ENCODE measurements around the gene ATP1A3.
"Not testable (repeated sequence)": the region's sequence is repeated elsewhere in the genome, so short reads cannot be mapped to it uniquely, and the experiment has no call there.

The ATP1A3 gene

DNA sequence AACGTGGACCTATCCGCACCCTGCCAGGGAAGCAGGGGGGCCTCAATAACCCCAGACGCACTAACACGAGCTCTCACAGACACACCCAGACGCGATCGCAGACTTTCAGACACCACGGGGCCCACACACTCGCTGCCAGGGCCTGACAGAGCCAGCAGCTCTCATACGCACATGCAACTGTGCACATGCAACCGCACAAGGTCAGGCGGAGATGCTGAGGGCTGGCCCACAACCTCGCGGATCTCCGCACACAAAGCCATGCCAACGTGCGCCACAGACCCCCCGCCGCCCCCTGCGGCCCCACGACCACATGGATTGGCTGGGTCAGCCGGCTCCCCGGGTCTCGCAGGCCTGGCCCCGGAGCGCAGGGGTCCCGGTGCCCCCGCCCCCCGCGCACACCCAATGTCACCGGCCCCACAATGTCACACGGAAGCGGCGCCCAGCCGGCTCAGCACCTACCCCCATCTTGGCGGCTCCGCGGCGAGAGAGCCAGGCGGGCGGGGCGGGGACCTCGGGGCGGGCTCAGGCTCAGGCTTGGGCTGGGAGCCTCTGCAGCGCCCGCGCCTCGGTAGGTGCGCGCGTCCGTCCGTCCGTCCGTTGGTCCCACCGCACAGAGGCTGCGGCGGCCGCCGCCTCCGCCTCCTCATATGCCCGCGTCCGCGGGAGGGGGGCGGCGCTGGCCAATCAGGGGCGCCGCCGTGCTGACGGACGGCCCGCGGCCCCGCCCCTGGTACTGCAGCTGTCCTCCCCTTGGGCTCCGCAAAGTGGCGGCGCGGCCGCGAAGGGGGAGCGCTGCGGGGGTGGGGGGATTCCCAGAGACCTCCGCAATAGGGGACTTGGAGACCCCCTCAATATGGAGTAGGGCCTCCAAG lies at the start of gene ATP1A3:
ATP1A3 (minus strand) TSS at position 619 of the 872 bp plus-strand sequence; CDS start at position 465, 154 bp downstream.
- DNase-seq, result peak; percentile 66

DNA sequence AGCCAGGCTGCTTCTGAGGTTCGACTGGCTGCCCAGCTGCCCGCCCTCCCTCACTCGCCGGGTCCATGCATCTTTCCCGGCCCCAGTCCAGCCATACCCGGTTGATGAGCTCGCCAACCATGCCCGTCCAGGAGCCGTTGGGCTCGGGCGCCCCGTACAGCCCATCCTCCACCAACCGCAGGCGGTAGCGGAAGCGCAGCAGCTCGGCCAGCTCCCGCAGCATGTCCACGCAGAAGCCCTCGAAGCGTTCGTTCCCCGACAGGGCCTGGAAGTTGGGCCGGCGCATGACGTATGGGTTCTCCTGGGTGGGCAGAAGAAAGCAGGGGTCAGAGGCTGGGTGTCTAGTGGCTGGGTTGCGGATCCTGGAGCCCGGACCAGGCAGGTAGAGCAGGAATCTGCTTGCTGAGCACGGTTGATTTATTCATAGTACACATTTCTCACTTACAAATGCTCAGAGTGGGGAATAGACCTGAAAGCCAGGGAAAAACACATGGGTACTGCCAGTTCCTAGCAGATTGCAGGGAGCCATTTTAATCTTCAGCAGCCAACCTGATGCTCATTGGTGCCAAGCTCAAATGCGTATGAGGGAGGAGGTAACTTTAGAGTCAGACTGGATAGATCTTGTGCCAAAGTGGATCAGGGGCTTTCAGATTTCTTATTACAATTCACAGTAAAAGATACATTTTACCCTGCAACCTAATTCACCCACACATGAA lies 48.6 kb upstream of the ATP1A3 start:
- no peak for DNase-seq

DNA sequence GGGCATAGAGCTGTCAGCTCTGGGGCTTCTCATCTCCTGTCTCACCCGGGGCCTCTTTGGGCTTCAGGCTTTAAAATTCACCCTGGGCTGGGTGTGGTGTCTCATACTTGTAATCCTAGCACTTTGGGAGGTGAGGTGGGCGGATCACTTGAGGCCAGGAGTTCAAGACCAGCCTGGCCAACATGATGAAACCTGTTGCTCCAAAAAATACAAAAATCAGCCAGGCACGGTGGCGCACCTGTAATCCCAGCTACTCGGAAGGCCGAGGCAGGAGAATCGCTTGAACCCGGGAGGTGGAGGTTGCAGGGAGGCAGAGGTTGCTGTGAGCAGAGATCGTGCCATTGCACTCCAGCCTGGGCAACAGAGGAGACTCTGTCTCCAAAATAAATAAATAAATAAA lies 46.5 kb upstream of the ATP1A3 start:
- DNase-seq, result not testable (repeated sequence)

DNA sequence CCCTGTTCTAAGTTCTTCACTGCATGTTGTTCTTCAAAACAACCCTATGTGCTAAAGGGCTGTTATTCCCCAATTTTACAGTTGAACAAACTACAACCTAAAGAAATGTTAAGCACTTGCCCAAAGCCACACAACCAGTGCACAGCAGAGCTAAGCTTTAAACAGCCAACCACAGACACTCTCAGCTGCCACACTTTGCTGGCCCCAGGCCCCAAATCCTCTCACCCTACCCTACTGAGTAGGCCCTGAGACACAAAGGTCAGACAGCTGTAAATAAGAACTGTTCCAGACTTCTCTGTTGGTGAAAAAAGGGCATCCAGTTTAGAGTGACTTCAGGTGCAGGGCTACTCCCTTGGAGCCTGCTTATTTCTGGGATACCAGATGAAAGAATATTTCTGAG lies 46.0 kb upstream of the ATP1A3 start:
- DNase-seq, result no peak

DNA sequence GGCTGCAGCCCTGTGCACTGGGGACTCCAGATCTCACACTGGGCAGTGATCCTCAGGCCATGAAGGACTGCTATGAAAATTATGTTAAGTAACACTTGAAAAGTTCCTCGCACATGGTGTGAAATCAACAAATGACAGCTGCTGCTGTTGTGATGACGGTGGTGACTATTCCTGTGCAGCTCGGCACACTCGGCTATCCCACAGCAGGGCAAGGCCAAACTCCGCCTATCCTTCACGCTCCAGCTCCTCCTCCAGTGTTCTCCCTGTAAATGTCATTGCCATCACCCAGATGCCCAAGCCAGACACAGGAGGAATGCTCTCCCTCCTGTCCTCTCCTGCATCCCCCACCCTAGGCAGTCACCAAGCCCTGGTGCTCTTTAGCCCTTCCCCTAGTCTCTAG lies 44.6 kb upstream of the ATP1A3 start:
- no peak for DNase-seq

DNA sequence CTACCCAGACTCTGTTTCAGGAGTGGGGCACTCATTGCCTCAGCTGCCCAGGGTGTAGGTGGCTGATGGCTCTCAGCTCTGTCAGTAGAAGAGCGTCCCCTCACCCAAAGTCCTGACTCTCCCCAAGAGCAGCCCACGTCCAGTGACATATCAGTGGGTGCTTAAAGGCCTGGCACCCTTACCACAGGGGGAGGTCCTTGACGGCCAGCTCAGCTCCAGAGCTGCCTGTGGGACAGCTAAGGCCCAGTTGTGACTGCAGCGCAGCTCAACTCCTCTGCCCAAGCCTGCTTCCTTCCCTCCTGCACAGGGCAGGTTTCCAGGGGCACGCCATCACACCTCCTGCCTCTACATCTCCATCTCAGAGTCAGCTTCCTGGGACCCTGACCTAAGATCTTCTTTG lies 43.6 kb upstream of the ATP1A3 start:
- no peak for DNase-seq

DNA sequence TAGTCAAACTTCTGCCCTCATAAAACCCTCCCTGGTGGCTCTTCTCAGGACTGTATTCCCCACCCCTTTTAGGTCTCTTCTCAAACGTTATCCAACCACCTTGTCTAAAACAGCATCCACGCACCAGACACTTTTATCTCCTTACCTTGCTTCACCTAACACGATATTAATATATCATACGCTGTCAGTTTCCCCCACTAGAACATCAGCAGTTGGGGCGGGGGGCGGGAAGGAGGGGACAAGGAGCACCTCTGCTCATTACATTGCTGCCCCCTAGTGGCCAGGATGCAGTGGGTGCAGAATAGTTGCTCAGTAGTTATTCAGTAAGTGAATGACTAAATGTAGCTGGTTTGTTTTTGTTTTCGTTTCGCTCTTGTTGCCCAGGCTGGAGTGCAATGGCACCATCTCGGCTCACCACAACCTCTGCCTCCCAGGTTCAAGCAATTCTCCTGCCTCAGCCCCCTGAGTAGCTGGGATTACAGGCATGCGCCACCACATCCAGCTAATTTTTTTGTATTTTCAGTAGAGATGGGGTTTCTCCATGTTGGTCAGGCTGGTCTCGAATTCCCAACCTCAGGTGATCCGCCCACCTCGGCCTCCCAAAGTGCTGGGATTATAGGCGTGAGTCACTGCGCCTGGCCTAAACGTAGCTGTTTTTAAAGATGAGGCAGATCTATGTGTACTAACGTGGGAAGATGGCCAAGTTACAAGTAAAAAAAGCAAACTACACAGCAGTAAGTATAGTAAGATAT lies 40.8 kb upstream of the ATP1A3 start:
- peak; percentile 72 for DNase-seq

DNA sequence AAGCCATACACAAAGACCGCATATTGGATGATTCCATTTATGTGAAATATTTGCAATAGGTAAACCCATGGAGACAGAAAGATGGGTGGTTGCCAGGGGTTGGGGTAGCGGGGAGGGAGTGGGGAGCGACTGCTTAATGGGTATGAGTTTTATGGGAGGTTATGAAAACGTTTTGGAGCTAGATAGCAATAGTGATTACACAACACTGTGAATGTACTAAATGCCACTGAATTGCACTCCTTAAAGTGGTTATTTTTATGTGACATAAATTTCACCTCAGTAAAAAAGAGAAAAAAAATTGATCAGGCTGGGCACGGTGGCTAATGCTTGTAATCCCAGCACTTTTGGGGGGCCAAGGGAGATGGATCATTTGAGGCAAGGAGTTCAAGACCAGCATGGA lies 39.4 kb upstream of the ATP1A3 start:
- DNase-seq, result no peak

DNA sequence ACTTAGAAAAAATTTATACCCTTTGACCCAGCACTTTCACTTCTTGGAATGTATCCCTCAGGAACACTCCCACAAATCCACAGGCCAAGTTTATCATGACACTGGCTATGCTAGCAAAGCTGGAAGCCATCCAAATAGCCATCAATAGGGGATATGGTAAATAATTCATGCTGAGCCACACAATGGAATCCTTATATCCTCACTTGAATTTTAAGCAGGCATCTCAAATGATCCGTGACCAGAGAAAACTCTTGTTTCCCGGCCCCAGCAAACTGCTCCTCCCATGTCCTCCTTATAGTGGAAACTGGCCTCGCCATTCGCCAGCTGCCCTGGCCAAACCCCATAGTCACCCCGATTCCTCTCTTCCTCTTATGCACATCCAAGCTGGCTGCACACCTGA lies 38.4 kb upstream of the ATP1A3 start:
- no peak for DNase-seq

DNA sequence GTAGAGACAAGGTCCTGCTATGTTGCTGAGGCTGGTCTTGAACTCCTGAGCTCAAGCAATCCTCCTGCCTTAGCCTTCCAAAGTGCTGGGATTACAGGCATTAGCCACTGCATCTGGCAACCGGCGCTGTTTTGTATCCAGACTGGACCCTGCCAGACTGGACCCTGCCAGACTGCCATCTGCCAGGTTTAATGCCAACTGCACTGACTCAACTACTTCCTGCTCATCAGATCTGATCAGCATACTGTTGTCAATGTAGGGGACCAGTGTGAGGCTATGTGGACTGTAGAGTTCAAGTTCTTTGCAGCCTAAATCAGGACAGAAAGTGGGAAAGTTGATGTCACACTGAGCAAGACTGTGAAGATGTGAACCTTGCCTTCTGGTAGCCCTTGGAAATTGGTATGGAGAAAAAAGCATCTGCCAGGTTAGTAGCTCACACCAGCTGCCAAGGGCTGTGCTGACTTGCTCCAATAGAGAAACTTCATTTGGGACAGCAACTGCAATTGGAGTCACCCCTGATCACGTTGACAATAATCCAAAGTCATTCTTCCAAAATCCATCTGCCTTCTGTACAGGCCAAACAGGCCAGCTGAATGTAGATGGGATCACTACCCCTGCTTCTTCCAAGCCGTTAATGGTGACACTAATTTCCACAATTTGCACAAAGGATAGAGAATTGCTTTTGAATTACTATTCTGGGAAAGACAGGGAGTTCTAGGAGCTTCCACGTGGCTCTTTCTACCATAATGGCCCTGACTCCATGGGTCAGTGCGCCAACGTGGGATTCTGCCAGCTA lies 36.8 kb upstream of the ATP1A3 start:
- DNase-seq, result no peak

DNA sequence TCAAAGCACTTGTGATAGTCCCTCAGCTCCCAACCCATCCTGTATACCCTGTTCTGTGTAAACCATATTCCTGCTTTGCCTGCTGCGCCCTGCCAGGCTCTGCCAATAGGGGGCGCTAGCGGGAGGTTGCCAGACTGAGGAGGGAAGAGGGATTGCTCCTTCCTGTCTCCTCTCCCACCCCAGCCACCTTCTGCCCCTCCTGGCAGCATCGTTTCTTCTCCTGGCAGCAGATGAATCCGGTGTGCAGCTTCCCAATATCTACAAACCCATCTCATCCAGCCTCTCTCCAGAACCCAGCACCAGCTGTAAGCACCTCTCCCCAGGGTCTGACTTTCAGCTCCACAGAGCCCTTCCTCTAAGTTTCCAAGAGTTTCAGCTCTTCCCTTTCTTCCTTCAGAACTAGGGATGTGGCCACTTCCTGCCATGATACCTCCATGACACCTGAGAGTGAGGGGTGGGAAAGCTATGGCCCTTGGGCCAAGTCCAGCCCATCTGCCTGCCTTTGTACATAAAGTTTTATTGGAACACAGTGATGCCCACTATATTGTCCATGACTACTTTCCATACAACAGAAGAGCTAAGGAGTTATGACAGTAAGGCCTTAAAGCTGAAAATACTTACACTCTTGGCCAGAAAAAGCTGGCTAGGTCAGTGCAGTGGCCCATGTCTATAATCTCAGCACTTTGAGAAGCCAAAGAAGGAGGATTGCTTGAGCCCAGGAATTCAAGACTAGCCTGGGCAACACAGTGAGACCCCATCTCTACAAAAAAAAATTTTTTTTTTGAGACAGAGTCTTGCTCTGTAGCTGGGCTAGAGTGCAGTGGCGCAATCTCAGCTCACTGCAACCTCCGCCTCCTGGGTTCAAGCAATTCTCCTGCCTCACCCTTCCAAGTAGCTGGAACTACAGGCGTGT lies 34.5 kb upstream of the ATP1A3 start:
- no peak for DNase-seq

DNA sequence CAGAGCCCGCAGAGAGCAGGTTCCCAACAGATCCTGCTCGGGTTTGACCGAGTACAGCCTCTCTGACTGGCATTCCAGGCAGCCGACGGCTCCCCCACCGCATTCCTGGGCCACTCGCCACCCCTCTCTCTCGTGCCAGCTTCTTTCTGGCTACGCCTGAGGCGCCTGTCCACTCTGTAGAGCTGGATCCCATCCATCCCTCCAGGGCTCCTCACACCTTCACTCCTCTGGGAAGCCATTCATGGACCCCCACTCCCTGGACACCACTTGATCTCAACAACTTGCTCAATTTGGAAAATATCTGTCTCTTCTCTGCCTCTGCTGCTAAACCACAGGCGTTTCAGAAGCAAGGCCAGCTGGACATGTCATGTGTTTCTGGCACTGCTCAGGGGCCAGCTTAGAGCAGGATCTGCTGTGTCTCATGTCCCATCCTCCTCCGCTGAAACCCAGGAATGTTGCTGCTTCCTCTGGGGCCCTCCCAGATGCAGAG lies 30.6 kb upstream of the ATP1A3 start:
- no peak for DNase-seq

DNA sequence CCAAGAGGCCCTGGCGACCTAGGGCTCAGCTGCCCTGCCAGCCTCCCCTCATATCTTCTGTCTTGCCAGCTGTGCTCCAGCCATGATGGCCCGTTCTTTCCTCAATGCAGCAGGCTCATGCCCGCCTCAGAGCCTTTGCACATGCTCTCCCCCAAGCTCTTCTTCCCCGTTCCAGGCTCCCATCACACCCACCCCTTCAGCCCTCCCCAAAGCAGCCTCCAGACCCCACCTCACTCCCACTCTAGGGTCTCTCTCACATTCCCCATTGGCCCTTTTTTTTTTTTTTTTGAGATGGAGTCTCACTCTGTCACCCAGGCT lies 29.9 kb upstream of the ATP1A3 start:
- DNase-seq, result no peak

DNA sequence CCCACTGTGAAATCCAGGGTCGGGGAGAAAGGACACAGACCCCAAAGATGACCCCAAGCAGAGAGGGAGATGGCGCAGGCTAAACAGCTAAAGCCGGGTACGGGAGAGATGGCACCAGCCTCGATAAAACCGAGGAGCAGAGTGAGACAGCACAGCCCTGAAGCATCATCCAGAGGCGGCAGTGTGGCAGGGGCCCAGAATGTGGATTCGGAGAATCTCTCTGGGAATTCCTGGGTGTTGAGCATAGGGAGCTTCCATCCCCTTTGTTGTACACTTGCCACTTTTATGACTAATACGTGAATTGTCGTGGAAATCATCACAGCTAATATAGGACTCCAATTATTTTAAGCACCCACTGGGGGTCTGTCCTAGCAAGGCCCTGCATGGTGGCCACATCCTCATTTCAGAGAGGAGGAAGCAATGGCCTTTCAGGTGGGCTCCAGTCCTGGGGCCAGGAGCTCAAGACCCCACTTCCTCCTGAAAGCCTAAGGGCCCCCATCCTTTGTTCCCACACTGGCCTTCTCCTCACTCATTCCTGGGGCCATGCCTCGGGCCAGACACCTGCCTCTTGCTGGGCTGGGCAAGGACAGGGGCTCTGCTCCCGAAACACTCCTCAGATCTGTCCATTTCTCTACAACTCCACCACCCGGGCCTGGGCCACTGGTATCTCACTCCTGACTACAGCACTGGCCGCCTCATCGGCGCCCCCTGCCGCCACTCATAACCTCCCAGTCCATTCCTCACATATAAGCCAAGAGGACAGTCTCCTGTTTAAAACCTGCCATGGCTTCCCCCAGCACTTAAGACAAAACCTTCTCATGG lies 29.3 kb upstream of the ATP1A3 start:
- no peak for DNase-seq

DNA sequence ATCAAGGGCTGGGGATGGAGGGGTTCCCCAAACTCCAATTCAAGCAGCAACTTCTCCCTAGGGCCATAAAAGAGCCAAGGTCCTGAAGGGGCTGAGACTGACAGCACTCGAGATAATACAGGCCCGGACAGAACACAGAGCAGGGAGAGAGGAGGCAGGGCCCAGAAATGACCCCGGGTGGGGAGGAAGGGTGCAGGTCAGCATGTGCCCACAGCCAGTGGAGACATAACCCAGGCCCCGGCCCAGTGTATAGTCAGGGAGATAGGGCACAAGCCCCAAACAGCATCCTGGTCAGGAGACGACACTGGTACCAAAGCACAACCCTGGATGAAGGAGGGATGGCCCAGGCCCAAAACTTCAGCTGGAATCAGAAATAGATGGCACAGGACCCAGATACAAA lies 28.6 kb upstream of the ATP1A3 start:
- no peak for DNase-seq

DNA sequence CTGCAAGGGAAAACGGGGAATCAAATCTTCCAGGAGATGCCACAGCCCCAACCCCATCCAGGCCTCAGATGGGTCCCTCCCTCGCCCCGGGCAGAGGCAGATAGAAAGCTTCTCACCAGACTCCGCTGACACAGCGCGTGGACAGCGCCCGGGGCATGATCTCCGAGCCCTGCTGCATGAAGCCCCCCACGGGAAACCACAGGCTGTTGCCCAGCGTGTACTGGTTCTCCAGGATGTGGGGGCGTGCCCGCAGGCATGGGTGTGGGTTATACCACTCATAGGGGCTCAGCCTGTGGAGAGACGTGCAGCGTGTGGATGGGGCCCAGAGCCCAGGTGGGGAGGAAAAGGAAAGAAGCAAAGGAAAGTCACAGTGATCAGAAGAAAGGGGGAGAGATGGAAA lies 27.2 kb upstream of the ATP1A3 start:
- DNase-seq, result no peak

DNA sequence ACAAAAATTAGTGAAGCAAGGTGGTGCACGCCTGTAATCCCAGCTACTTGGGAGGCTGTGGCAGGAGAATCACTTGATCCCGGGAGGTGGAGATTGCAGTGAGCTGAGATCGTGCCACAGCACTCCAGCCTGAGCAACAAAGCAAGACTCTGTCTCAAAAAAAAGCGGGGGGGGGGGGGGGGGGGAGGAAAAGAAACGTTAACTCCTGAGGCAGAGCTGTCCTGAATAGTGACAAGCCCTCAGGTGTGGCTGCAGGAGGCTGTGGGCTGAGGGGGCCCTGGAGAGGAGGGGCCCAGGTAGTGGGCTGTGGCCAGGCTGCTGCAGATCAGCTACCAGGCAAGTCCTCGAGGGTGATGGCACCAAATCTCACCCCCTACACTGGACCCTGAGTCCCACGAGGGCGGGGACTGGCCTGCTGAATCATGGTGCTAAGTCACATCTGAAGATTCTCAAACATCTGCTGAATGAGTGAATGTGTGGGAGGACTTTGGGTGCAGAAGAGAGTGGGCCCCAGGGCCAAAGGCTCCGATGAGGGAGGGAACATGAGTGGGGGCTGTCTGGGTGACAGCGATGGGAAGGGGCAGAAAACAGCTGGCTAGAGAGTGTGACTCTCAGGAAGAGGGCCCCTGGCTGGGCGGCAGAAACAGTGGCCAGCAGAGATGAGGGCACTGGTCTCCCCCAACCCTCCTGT lies 24.6 kb upstream of the ATP1A3 start:
- DNase-seq, result no peak

DNA sequence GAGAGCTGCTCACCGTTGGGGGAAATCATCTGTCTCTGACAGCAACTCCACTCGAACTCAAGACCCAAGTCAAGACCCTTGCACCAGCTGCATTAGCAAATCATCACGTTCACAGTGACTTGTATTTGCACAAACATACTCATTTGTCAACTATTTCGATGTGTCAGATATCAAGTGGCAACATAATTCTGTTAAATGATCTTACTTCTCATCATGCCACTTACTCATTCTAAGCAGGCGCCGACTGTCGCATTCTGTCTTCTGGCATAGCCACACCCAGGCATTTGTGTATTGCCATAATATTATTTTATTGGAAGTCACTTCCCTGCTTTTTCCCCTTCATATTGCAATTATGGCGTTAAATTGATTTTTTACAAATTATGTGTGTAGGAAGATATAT lies 23.0 kb upstream of the ATP1A3 start:
- no peak for DNase-seq

DNA sequence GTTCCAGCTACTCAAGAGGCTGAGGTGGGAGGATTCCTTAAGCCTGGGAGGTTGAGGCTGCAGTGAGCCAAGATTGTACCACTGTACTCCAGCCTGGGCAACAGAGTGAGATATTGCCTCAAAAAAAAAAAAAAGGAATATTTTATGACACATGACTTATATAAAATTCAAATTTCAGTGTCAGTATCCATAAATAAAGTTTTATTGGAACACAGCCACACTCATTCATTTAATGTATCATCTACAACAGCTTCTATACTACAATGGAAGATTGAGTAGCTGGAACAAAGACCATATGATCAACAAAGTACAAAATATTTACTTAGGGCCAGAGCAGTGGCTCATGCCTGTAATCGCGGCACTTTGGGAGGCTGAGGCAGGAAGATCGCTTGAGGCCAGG lies 18.7 kb upstream of the ATP1A3 start:
- DNase-seq, result not testable (repeated sequence)

Measured in CD4-positive, alpha-beta T cell treated with Interleukin-17A for 1 hour (primary cell).